Neural cell (in vitro differentiated cells): Measurements from ENCODE around the gene GDNF. TPM values are rescaled to one million over a fixed set of nuclear protein-coding genes. Genes with fewer than 3 reads are reported as not detected.

Experiments used
- H2AFZ ChIP-seq: fragments of 200-600, 300-800 bp; sonication (generic), shearing (Covaris generic); 2 replicates; pipeline ENCODE4 v1.6.0; 2014; ENCODE audit warnings: low read depth, mild to moderate bottlenecking, antibody characterized with exemption, low read length, moderate library complexity
- H3F3A ChIP-seq: fragments of 200-600 bp; shearing (Covaris generic); 2 replicates; pipeline ENCODE4 v1.6.1; 2016; ENCODE audit warnings: mild to moderate bottlenecking, moderate library complexity, mixed read lengths, antibody characterized with exemption, low read length; ENCODE audit not compliant: insufficient read depth, poor library complexity, severe bottlenecking
- H3K27ac ChIP-seq: fragments of 200-600, 300-800 bp; sonication (generic), shearing (Covaris generic); 2 replicates; pipeline ENCODE4 v1.5.1; 2014; ENCODE audit warnings: mild to moderate bottlenecking, low read length, moderate library complexity
- H3K27me3 ChIP-seq: fragments of 300-800, 200-600 bp; sonication (generic), shearing (Covaris generic); 2 replicates; pipeline ENCODE4 v1.6.0; 2014; ENCODE audit warnings: mild to moderate bottlenecking, low read depth, low read length, moderate library complexity; ENCODE audit not compliant: insufficient read depth
- H3K36me3 ChIP-seq: fragments of 300-800, 200-600 bp; sonication (generic), shearing (Covaris generic); 2 replicates; pipeline ENCODE4 v1.5.1; 2014; ENCODE audit warnings: mild to moderate bottlenecking, antibody characterized with exemption, low read length, moderate library complexity; ENCODE audit not compliant: insufficient read depth
- H3K4me2 ChIP-seq: fragments of 300-800, 200-600 bp; sonication (generic), shearing (Covaris generic); 2 replicates; pipeline ENCODE4 v1.6.0; 2014; ENCODE audit warnings: mild to moderate bottlenecking, low read length
- H3K4me3 ChIP-seq: fragments of 300-800, 200-600 bp; sonication (generic), shearing (Covaris generic); 2 replicates; pipeline ENCODE4 v1.5.1; 2014; ENCODE audit warnings: mild to moderate bottlenecking, low read length, moderate library complexity
- H3K79me2 ChIP-seq: fragments of 200-600 bp; shearing (Covaris generic); replicated peaks from 2 replicates; pipeline ENCODE4 v1.6.0; 2014; ENCODE audit warnings: mild to moderate bottlenecking, low read length, moderate library complexity; ENCODE audit not compliant: insufficient read depth
- H3K9ac ChIP-seq: fragments of 300-800, 200-600 bp; sonication (generic), shearing (Covaris generic); 2 replicates; pipeline ENCODE4 v1.6.1; 2016; ENCODE audit warnings: mild to moderate bottlenecking, low read length, mixed read lengths
- H3K9me2 ChIP-seq: fragments of 200-600 bp; shearing (Covaris generic); 2 replicates; pipeline ENCODE4 v1.6.1; 2016; ENCODE audit warnings: mild to moderate bottlenecking, low read length, mixed read lengths; ENCODE audit not compliant: insufficient read depth
- H3K9me3 ChIP-seq: fragments of 200-600, 300-800 bp; sonication (generic), shearing (Covaris generic); 2 replicates; pipeline ENCODE4 v1.6.1; 2016; ENCODE audit warnings: mild to moderate bottlenecking, mixed run types, low read length, moderate library complexity, mixed read lengths
- H4K20me1 ChIP-seq: fragments of 200-600 bp; shearing (Covaris generic); 2 replicates; pipeline ENCODE4 v1.6.1; 2016; ENCODE audit warnings: mild to moderate bottlenecking, mixed run types; ENCODE audit not compliant: insufficient read depth
- EP300 ChIP-seq: fragments of 450-650 bp; conservative IDR thresholded peaks from 2 replicates; pipeline ENCODE4 v1.6.1; 2014; ENCODE audit warnings: antibody characterized with exemption, mild to moderate bottlenecking, moderate library complexity; ENCODE audit not compliant: poor library complexity, severe bottlenecking
- EZH2 ChIP-seq: fragments of 200-600, 300-800 bp; shearing (Covaris generic), sonication (generic); IDR thresholded peaks from 2 replicates; pipeline ENCODE4 v1.6.1; 2014; ENCODE audit warnings: antibody characterized with exemption, low read length, borderline replicate concordance, mild to moderate bottlenecking; ENCODE audit not compliant: insufficient read depth, poor library complexity, severe bottlenecking
- MXI1 ChIP-seq: fragments of 450-650 bp; conservative IDR thresholded peaks from 2 replicates; pipeline ENCODE4 v1.6.1; 2014; ENCODE audit warnings: antibody characterized with exemption, mild to moderate bottlenecking; ENCODE audit not compliant: poor library complexity, severe bottlenecking
- POLR2AphosphoS5 ChIP-seq: IDR thresholded peaks from 2 replicates; pipeline ENCODE4 v1.6.1; 2012
- RAD21 ChIP-seq: fragments of 450-650 bp; conservative IDR thresholded peaks from 2 replicates; pipeline ENCODE4 v1.6.1; 2014; ENCODE audit warnings: antibody characterized with exemption, mild to moderate bottlenecking, moderate library complexity
- SMC3 ChIP-seq: fragments of 450-650 bp; conservative IDR thresholded peaks from 2 replicates; pipeline ENCODE4 v1.6.1; 2014; ENCODE audit warnings: antibody characterized with exemption, mild to moderate bottlenecking, moderate library complexity; ENCODE audit not compliant: poor library complexity
- TAF1 ChIP-seq: IDR thresholded peaks from 2 replicates; pipeline ENCODE4 v1.6.1; 2012; ENCODE audit warnings: low read depth
- polyA plus RNA-seq: library from polyadenylated mRNA; depleted of rRNA; stranded (reverse); fragments of >200 nt; gene quantifications from 2 replicates; pipeline ENCODE4 v1.2.3, GENCODE V29; 2014
- TF ChIP-seq, protein P1 (sequence below): IDR thresholded peaks from 2 replicates; pipeline ENCODE4 v1.6.1; 2012; ENCODE audit warnings: borderline replicate concordance
- TF ChIP-seq, protein P2 (sequence below): fragments of 450-650 bp; IDR thresholded peaks from 2 replicates; pipeline ENCODE4 v1.5.1; 2014; ENCODE audit warnings: antibody characterized with exemption, mild to moderate bottlenecking, moderate library complexity; ENCODE audit not compliant: poor library complexity, severe bottlenecking

The GDNF gene
- polyA plus RNA-seq, 1 donor from 2014 or later = not detected

DNA sequence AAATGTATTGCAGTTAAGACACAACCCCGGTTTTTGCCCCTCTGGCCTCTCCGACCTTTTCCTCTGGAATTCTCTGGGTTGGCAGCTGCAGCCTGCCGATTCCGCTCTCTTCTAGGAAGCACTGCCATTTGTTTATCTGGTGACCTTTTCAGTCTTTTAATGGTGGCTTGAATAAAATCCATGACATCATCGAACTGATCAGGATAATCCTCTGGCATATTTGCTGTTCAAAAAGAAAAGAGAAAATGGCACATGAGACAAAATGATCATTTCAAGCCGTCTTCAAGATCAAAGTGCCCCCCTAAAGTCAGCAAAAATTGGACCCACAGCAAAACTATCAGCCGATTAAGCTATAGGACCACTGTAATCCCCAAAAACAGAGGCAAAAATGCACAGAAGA, 23.9 kb downstream of the GDNF start:
- Histone ChIP-seq H3K9ac (no peak overlapping the region), H4K20me1 (no peaks in the 10 kb centered on the region), H3F3A (no peaks in the 10 kb centered on the region), H3K4me3 (no peak overlapping the region), H3K27ac (no peak overlapping the region), H3K27me3 (no peaks in the 10 kb centered on the region), H3K79me2 (no peaks in the 10 kb centered on the region), H2AFZ (no peak overlapping the region), H3K36me3 (no peaks in the 10 kb centered on the region), H3K9me2 (no peaks in the 10 kb centered on the region), H3K9me3 (no peaks in the 10 kb centered on the region), H3K4me2 (no peak overlapping the region)
- TF ChIP-seq POLR2AphosphoS5 = no peak
- no peak for TF ChIP-seq TAF1
- TF ChIP-seq, protein P1, sequence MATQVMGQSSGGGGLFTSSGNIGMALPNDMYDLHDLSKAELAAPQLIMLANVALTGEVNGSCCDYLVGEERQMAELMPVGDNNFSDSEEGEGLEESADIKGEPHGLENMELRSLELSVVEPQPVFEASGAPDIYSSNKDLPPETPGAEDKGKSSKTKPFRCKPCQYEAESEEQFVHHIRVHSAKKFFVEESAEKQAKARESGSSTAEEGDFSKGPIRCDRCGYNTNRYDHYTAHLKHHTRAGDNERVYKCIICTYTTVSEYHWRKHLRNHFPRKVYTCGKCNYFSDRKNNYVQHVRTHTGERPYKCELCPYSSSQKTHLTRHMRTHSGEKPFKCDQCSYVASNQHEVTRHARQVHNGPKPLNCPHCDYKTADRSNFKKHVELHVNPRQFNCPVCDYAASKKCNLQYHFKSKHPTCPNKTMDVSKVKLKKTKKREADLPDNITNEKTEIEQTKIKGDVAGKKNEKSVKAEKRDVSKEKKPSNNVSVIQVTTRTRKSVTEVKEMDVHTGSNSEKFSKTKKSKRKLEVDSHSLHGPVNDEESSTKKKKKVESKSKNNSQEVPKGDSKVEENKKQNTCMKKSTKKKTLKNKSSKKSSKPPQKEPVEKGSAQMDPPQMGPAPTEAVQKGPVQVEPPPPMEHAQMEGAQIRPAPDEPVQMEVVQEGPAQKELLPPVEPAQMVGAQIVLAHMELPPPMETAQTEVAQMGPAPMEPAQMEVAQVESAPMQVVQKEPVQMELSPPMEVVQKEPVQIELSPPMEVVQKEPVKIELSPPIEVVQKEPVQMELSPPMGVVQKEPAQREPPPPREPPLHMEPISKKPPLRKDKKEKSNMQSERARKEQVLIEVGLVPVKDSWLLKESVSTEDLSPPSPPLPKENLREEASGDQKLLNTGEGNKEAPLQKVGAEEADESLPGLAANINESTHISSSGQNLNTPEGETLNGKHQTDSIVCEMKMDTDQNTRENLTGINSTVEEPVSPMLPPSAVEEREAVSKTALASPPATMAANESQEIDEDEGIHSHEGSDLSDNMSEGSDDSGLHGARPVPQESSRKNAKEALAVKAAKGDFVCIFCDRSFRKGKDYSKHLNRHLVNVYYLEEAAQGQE = no peak
- TF ChIP-seq RAD21 = no peak
- TF ChIP-seq MXI1 = no peak
- no peak for TF ChIP-seq EP300
- TF ChIP-seq SMC3 = no peak
- TF ChIP-seq EZH2 = no peak

DNA sequence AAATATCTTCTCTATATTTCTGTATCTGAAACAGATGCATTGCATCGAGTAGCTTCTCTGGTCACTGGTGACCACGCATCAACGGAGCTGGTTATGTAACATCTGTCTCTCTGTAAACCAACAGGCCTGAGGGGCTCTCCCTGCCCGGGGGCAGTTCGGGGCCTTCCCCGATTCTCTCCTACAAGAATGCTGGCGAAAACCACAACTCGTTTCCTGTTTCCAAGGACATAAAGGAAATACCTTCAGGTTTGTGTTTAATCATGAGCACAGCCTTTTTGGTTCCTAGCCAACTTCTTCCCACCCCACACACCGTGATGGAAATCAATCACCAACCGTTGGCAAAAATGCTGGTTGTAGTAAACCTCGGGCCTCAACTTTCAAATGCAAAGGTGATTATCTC, 25.1 kb downstream of the GDNF start:
- Histone ChIP-seq H3F3A (no peaks in the 10 kb centered on the region), H3K27ac (no peak overlapping the region), H3K4me3 (no peak overlapping the region), H3K27me3 (no peaks in the 10 kb centered on the region), H3K79me2 (no peaks in the 10 kb centered on the region), H3K9me2 (no peaks in the 10 kb centered on the region), H3K4me2 (no peak overlapping the region), H3K9ac (no peak overlapping the region), H4K20me1 (no peaks in the 10 kb centered on the region), H2AFZ (no peak overlapping the region), H3K9me3 (no peaks in the 10 kb centered on the region), H3K36me3 (no peaks in the 10 kb centered on the region)
- TF ChIP-seq, protein P2, sequence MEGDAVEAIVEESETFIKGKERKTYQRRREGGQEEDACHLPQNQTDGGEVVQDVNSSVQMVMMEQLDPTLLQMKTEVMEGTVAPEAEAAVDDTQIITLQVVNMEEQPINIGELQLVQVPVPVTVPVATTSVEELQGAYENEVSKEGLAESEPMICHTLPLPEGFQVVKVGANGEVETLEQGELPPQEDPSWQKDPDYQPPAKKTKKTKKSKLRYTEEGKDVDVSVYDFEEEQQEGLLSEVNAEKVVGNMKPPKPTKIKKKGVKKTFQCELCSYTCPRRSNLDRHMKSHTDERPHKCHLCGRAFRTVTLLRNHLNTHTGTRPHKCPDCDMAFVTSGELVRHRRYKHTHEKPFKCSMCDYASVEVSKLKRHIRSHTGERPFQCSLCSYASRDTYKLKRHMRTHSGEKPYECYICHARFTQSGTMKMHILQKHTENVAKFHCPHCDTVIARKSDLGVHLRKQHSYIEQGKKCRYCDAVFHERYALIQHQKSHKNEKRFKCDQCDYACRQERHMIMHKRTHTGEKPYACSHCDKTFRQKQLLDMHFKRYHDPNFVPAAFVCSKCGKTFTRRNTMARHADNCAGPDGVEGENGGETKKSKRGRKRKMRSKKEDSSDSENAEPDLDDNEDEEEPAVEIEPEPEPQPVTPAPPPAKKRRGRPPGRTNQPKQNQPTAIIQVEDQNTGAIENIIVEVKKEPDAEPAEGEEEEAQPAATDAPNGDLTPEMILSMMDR = no peak
- TF ChIP-seq, protein P1 = no peak
- TF ChIP-seq SMC3 = no peak
- no peak for TF ChIP-seq EZH2
- TF ChIP-seq RAD21 = no peak
- no peak for TF ChIP-seq MXI1
- TF ChIP-seq TAF1 = no peak
- no peak for TF ChIP-seq EP300
